ENCODE data around the gene ARID1A.
"Not testable (repeated sequence)": the region's sequence is repeated elsewhere in the genome, so short reads cannot be mapped to it uniquely, and the experiment has no call there.

ARID1A gene

GRCh38 chr1:26695356-26696118 lies at the start of gene ARID1A:
Gene ARID1A (plus strand): TSS chr1:26696015. CDS start chr1:26696404, 389 bp downstream.
- DNase-seq, result peak; percentile 70 to 97 (median 92)

GRCh38 chr1:26664802-26665201 lies 31.0 kb upstream of the ARID1A start:
- DNase-seq, result no peak

DNA sequence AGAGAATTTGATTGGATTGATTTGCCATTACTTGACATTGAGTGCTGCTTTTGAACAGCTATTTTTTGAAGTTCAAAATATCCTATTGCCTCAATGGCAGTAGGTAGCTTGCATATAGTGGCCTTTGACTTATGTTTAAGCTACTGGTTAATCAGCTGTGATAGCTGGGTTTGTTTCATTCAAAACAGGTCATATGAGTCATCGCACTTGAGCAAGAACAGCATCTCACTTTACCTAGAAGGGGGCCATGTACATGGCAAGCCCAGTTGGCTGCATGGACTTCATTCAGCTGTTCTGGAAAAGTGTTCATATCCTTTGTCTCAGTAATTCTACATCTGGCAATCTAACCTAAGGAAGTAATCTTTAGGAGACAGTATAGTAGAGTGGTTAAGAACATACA lies 29.0 kb upstream of the ARID1A start:
- no peak for DNase-seq

DNA sequence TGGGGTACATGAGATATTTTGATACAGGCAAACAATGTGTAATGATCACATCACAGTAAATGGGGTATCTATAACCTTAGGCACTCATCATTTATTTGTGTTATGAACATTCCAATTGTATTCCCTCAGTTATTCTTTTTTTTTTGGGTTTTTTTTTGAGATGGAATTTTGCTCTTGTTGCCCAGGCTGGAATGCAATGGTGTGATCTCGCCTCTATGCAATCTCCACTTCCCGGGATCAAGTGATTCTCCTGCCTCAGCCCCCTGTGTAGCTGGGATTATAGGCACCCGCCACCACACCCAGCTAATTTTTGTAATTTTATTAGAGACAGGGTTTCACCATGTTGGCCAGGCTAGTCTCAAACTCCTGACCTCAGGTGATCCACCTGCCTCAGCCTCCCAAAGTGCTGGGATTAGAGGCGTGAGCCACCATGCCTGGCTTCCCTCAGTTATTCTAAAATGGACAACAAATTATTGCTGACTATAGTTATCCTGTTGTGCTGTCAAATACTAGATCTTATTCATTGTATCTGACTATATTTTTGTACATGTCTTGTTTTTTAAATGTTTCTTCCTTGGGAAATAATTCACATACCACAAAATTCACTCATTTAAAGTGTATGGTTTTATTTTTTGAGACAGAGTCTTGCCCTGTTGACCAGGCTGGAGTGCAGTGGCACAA lies 27.6 kb upstream of the ARID1A start:
- not testable (repeated sequence) for DNase-seq

DNA sequence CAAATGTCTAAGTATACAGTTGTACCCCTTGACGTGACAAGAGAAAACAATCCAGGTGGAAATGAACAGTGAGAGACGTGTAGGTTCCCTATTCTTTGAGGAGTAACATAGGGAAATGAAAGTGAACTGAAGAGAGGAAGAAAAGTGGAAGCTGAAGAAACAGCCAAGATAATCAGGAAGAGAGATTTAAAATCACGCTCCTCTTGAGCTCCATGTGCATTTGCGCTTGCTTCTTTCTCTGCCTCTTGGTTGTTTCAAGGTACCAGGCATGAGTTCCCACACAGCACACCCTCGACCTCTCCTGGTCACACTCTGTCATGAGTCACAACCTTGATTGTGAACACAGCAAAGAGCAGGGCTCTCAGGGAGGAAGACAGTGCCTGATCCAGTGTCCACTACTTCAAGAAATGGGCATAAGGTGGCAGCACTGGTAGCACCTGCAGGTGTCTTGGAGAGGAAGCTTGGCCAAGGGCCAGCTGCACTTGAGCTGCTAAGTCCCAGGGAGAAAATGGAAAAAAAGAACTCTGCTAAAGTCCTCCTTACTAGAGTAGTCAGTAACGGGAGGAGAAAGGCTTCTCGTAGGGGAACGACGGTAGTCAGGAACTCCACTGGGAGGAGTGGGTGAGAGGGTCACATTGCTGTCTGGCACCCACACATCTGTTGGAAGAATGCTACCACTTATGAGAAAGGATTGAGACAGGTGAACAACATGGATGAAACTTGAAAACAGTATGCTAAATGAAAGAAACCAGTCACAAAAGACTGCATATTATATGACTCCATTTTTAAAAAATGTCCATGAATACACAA lies 18.3 kb upstream of the ARID1A start:
- DNase-seq, result peak in 38 of 51 donors; percentile 6 to 73 (median 40)

- no peak for DNase-seq
Measured at GRCh38 chr1:26684763-26685508, 10.9 kb upstream of the ARID1A start.

- no peak for DNase-seq
Measured at GRCh38 chr1:26686795-26687194, 9.0 kb upstream of the ARID1A start.

- no peak for DNase-seq
Measured at GRCh38 chr1:26689504-26689903, 6.3 kb upstream of the ARID1A start.

- no peak for DNase-seq
Measured at GRCh38 chr1:26690157-26690556, 5.7 kb upstream of the ARID1A start.

DNA sequence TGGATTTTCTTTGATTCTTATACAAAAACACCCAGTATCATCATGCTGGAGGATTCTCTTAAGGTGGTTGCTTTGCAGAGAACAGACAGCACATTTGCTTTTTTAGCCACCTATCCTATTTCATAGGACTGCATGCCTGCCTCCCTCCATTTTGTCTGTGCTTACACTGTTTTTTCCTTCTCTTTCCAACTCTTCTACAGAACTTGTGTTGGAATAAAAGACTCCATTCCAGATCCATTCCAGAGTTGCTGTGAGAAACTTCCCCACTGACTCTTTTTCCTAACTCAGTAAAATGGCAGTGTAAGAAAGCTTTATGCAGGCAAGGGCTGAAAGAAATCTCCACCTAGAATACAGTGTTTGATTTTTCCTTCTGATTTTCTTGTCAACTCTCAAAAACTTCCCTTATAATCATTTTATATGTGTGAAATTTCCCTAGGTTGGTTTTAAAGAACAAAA lies 5.2 kb upstream of the ARID1A start:
- DNase-seq, result no peak

GRCh38 chr1:26692211-26692792 lies 3.5 kb upstream of the ARID1A start:
- peak in 50 of 51 donors; percentile 25 to 94 (median 73) for DNase-seq

GRCh38 chr1:26692793-26693490 lies 2.9 kb upstream of the ARID1A start:
- peak; percentile 62 to 95 (median 87) for DNase-seq

- DNase-seq, result peak in 3 of 51 donors; percentile 5 to 35 (median 12)
Measured at GRCh38 chr1:26693599-26694572, 1.9 kb upstream of the ARID1A start.

GRCh38 chr1:26694638-26695355 lies 1.0 kb upstream of the ARID1A start:
- no peak for DNase-seq

- DNase-seq, result peak in 8 of 51 donors; percentile 27 to 83 (median 60)
Measured at GRCh38 chr1:26696119-26696653, 371 bp downstream of the ARID1A start.

DNA sequence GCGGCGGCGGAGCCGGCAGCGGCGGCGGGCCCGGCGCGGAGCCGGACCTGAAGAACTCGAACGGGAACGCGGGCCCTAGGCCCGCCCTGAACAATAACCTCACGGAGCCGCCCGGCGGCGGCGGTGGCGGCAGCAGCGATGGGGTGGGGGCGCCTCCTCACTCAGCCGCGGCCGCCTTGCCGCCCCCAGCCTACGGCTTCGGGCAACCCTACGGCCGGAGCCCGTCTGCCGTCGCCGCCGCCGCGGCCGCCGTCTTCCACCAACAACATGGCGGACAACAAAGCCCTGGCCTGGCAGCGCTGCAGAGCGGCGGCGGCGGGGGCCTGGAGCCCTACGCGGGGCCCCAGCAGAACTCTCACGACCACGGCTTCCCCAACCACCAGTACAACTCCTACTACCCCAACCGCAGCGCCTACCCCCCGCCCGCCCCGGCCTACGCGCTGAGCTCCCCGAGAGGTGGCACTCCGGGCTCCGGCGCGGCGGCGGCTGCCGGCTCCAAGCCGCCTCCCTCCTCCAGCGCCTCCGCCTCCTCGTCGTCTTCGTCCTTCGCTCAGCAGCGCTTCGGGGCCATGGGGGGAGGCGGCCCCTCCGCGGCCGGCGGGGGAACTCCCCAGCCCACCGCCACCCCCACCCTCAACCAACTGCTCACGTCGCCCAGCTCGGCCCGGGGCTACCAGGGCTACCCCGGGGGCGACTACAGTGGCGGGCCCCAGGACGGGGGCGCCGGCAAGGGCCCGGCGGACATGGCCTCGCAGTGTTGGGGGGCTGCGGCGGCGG lies 1.0 kb downstream of the ARID1A start:
- DNase-seq, result peak in 18 of 51 donors; percentile 4 to 50 (median 32)

DNA sequence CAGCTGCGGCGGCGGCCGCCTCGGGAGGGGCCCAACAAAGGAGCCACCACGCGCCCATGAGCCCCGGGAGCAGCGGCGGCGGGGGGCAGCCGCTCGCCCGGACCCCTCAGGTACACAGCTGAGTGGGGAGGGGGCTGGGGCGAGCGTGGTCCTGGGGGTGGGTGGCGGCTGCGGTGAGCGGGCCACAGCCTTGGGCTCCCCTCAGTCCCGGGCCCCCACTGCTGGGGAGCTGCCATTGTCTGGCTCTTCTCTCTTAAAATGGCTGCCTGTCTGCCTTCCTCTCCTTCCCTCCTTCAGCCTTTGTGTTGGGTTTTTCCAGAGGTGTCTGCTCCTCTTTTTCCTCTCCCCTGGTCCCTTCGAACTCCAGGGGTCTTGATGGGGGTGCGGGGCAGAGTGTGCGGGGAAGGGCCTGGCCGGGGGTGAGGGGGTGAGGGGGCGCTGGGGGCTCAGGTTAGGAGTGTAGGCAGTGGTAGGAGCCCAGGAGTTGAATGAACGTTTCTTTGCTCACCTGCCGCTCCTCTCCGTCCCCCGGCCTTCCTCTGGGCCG lies 1.7 kb downstream of the ARID1A start:
- DNase-seq, result peak in 5 of 51 donors; percentile 11 to 54 (median 35)

All from hypothalamus (tissue), 51 donors.